ENCODE results near the gene SLCO4A1.

- TF ChIP-seq, protein P1, sequence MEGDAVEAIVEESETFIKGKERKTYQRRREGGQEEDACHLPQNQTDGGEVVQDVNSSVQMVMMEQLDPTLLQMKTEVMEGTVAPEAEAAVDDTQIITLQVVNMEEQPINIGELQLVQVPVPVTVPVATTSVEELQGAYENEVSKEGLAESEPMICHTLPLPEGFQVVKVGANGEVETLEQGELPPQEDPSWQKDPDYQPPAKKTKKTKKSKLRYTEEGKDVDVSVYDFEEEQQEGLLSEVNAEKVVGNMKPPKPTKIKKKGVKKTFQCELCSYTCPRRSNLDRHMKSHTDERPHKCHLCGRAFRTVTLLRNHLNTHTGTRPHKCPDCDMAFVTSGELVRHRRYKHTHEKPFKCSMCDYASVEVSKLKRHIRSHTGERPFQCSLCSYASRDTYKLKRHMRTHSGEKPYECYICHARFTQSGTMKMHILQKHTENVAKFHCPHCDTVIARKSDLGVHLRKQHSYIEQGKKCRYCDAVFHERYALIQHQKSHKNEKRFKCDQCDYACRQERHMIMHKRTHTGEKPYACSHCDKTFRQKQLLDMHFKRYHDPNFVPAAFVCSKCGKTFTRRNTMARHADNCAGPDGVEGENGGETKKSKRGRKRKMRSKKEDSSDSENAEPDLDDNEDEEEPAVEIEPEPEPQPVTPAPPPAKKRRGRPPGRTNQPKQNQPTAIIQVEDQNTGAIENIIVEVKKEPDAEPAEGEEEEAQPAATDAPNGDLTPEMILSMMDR (conservative IDR thresholded peaks at IDR 0.05; ENCODE audit: low read depth, low read length): no peak
- no peak for TF ChIP-seq EZH2 (IDR thresholded peaks at IDR 0.05; ENCODE audit: borderline replicate concordance, low read depth, low read length, poor library complexity, severe bottlenecking)
Measured at GRCh38 chr20:62694868-62695267, 52.6 kb downstream of the SLCO4A1 start.
